Activated CD4-positive, alpha-beta T cell treated with anti-CD3 and anti-CD28 coated beads for 36 hours (primary cell): ENCODE measurements around the gene ARHGDIG. TPM values are rescaled to one million over a fixed set of nuclear protein-coding genes. Genes with fewer than 3 reads are reported as not detected.
A peak's percentile ranks its signal among the peaks of the same experiment; 100 is the strongest.

Experiments
- ATAC-seq: fragments of 200-7000 bp; cut with Tn5 transposase; one replicate; pipeline ENCODE4 v1.10.0; 2021; ENCODE audit warnings: mild to moderate bottlenecking, moderate library complexity
- CTCF ChIA-PET: fragments of 350-600 bp; sonication (Branson Sonifier 250); formaldehyde crosslinking; loops from one replicate; lab custom pipeline; 2021; ENCODE audit warnings: antibody characterized with exemption; lab: Charles Lee
- POLR2A ChIA-PET: fragments of 350-600 bp; sonication (Branson Sonifier 250); formaldehyde crosslinking; loops from one replicate; lab custom pipeline; 2021; ENCODE audit warnings: antibody characterized with exemption, inconsistent platforms; lab: Charles Lee
- DNase-seq: peaks from one replicate; pipeline ENCODE4 v3.0.0-alpha.2; 2020
- H3K27ac Mint-ChIP-seq: one replicate; pipeline ENCODE4 v1.8.0; 2021; ENCODE audit warnings: mixed read lengths
- H3K27me3 Mint-ChIP-seq: one replicate; pipeline ENCODE4 v1.8.0; 2021; ENCODE audit warnings: mixed read lengths
- H3K36me3 Mint-ChIP-seq: one replicate; pipeline ENCODE4 v1.8.0; 2021; ENCODE audit warnings: low read depth, mixed read lengths
- H3K4me1 Mint-ChIP-seq: one replicate; pipeline ENCODE4 v1.8.0; 2021; ENCODE audit warnings: mixed read lengths
- H3K4me3 Mint-ChIP-seq: one replicate; pipeline ENCODE4 v1.8.0; 2021; ENCODE audit warnings: mild to moderate bottlenecking, moderate library complexity, mixed read lengths
- H3K9me3 Mint-ChIP-seq: one replicate; pipeline ENCODE4 v1.8.0; 2021; ENCODE audit warnings: low read depth, mixed read lengths
- intact Hi-C, 2 experiments: fragments of 100-400 bp; cut with DNase I in 1 of 2; cut with micrococcal nuclease in 1 of 2; formaldehyde crosslinking; loops; one replicate each; pipeline versions ENCODE4 v1.14.2 to v1.15.1; 2022 to 2024; cut with DNase I, micrococcal nuclease
- total RNA-seq, 2 experiments: library from RNA; stranded (reverse); gene quantifications; one replicate each; pipeline ENCODE4 v1.2.3, GENCODE V29; 2021

The ARHGDIG gene
- total RNA-seq, result not detected

- CTCF ChIA-PET, result no interaction called here
- no peak within 1 kb of the TSS for H3K27ac Mint-ChIP-seq
- POLR2A ChIA-PET, result no interaction called here
- DNase-seq (no peak), ATAC-seq (no peak)
- peaks cover 3% of the 10 kb centered on the region for H3K4me1 Mint-ChIP-seq
- no peak within 1 kb of the TSS for H3K4me3 Mint-ChIP-seq
- peaks cover 24% of the 10 kb centered on the region for H3K27me3 Mint-ChIP-seq
- H3K9me3 Mint-ChIP-seq, result no peaks in the 10 kb centered on the region
- intact Hi-C loops, result no loop called here
- no peaks in the 10 kb centered on the region for H3K36me3 Mint-ChIP-seq
Measured at GRCh38 chr16:280552-280951, at the start of gene ARHGDIG. ARHGDIG (plus strand) TSS chr16:280591; CDS start chr16:280681, 90 bp downstream.

GRCh38 chr16:230949-231348 is 49.4 kb upstream of the ARHGDIG start:
- POLR2A ChIA-PET, result no interaction called here
- H3K4me1 Mint-ChIP-seq, result peaks cover 34% of the 10 kb centered on the region
- no peaks in the 10 kb centered on the region for H3K9me3 Mint-ChIP-seq
- H3K36me3 Mint-ChIP-seq, result peaks cover 20% of the 10 kb centered on the region
- ATAC-seq, result no peak
- intact Hi-C loops, result no loop called here
- DNase-seq, result no peak
- CTCF ChIA-PET, result no interaction called here
- H3K27me3 Mint-ChIP-seq, result no peaks in the 10 kb centered on the region
- H3K27ac Mint-ChIP-seq, result no peak overlapping the region
- H3K4me3 Mint-ChIP-seq, result no peak overlapping the region

- H3K4me1 Mint-ChIP-seq, result peaks cover 17% of the 10 kb centered on the region
- intact Hi-C loops, result loop anchor here (1.0 to 2.0 kb wide), 12 partner anchors 96 to 1376 kb away; partner anchors contain the start of genes AXIN1 (in 2 of the 2), CAPN15 (in 1 of the 2), DECR2 (in 1 of the 2) and METTL26 (in 1 of the 2)
- no peaks in the 10 kb centered on the region for H3K27me3 Mint-ChIP-seq
- POLR2A ChIA-PET, result interaction anchor here (0.6 to 1.4 kb wide), 11 partner anchors 10 to 267 kb away, joined by 3 to 13 read pairs (median 3); partner anchors contain the start of genes POLR3K and SNRNP25
- DNase-seq (peak; percentile 98), ATAC-seq (peak; percentile 91)
- peak within 1 kb of the TSS; percentile 90 for H3K4me3 Mint-ChIP-seq
- no peaks in the 10 kb centered on the region for H3K9me3 Mint-ChIP-seq
- H3K27ac Mint-ChIP-seq, result peak within 1 kb of the TSS; percentile 96
- peaks cover 4% of the 10 kb centered on the region for H3K36me3 Mint-ChIP-seq
- CTCF ChIA-PET, result interaction anchor here (0.6 to 1.8 kb wide), 15 partner anchors 8 to 1242 kb away, joined by 3 to 16 read pairs (median 4); partner anchors contain the start of gene RAB11FIP3
Measured at GRCh38 chr16:234468-235305, 45.7 kb upstream of the ARHGDIG start, which contains the start of gene FAM234A. FAM234A (plus strand) TSS chr16:234821; CDS start chr16:254414, 19,593 bp downstream.

- H3K4me1 Mint-ChIP-seq, result peaks cover 33% of the 10 kb centered on the region
- ChIA-PET CTCF (interaction anchor here (1.2 to 1.3 kb wide), 2 partner anchors 12 to 16 kb away, joined by 3 to 5 read pairs; no protein-coding TSS in a partner anchor), POLR2A (interaction anchor here (0.6 kb wide), 2 partner anchors 12 to 1378 kb away, joined by 3 to 4 read pairs; no protein-coding TSS in a partner anchor)
- ATAC-seq, result no peak
- H3K36me3 Mint-ChIP-seq, result peaks cover 6% of the 10 kb centered on the region
- intact Hi-C loops, result no loop called here
- H3K27ac Mint-ChIP-seq, result no peak overlapping the region
- no peaks in the 10 kb centered on the region for H3K9me3 Mint-ChIP-seq
- H3K27me3 Mint-ChIP-seq, result no peaks in the 10 kb centered on the region
- no peak for DNase-seq
- H3K4me3 Mint-ChIP-seq, result no peak overlapping the region
Measured at GRCh38 chr16:239948-240277, 40.5 kb upstream of the ARHGDIG start.

GRCh38 chr16:240559-240958 is 39.8 kb upstream of the ARHGDIG start:
- Mint-ChIP-seq H3K27ac (no peak overlapping the region), H3K9me3 (no peaks in the 10 kb centered on the region), H3K27me3 (no peaks in the 10 kb centered on the region), H3K4me3 (no peak overlapping the region), H3K4me1 (peaks cover 27% of the 10 kb centered on the region), H3K36me3 (peaks cover 6% of the 10 kb centered on the region)
- intact Hi-C loops, result no loop called here
- ATAC-seq (no peak), DNase-seq (no peak)
- ChIA-PET POLR2A (interaction anchor here (0.6 kb wide), 2 partner anchors 13 to 1377 kb away, joined by 3 to 4 read pairs; no protein-coding TSS in a partner anchor), CTCF (interaction anchor here (0.7 to 1.3 kb wide), 3 partner anchors 10 to 16 kb away, joined by 3 to 5 read pairs (median 3); no protein-coding TSS in a partner anchor)

GRCh38 chr16:242281-242680 is 38.1 kb upstream of the ARHGDIG start:
- no peaks in the 10 kb centered on the region for H3K9me3 Mint-ChIP-seq
- ATAC-seq, result no peak
- intact Hi-C loops, result no loop called here
- H3K4me3 Mint-ChIP-seq, result no peak overlapping the region
- H3K27me3 Mint-ChIP-seq, result no peaks in the 10 kb centered on the region
- no peak for DNase-seq
- ChIA-PET CTCF (no interaction called here), POLR2A (no interaction called here)
- H3K27ac Mint-ChIP-seq, result no peak overlapping the region
- peaks cover 23% of the 10 kb centered on the region for H3K4me1 Mint-ChIP-seq
- peaks cover 3% of the 10 kb centered on the region for H3K36me3 Mint-ChIP-seq

GRCh38 chr16:243348-243747 is 37.0 kb upstream of the ARHGDIG start:
- Mint-ChIP-seq H3K27ac (no peak overlapping the region), H3K4me3 (no peak overlapping the region), H3K9me3 (no peaks in the 10 kb centered on the region), H3K4me1 (peaks cover 19% of the 10 kb centered on the region), H3K36me3 (peaks cover 1% of the 10 kb centered on the region), H3K27me3 (no peaks in the 10 kb centered on the region)
- ATAC-seq (no peak), DNase-seq (no peak)
- intact Hi-C loops, result no loop called here
- ChIA-PET CTCF (interaction anchor here (0.9 to 1.7 kb wide), 2 partner anchors 8 to 136 kb away, joined by 4 to 7 read pairs; no protein-coding TSS in a partner anchor), POLR2A (no interaction called here)

GRCh38 chr16:245105-245504 is 35.3 kb upstream of the ARHGDIG start:
- H3K4me1 Mint-ChIP-seq, result peaks cover 14% of the 10 kb centered on the region
- CTCF ChIA-PET, result interaction anchor here (0.5 to 1.5 kb wide), 2 partner anchors 9 to 159 kb away, joined by 3 to 4 read pairs; no protein-coding TSS in a partner anchor
- H3K4me3 Mint-ChIP-seq, result no peak overlapping the region
- ATAC-seq (no peak), DNase-seq (no peak)
- H3K27me3 Mint-ChIP-seq, result no peaks in the 10 kb centered on the region
- H3K27ac Mint-ChIP-seq, result no peak overlapping the region
- peaks cover 1% of the 10 kb centered on the region for H3K36me3 Mint-ChIP-seq
- intact Hi-C loops, result no loop called here
- POLR2A ChIA-PET, result no interaction called here
- no peaks in the 10 kb centered on the region for H3K9me3 Mint-ChIP-seq

- no peak for ATAC-seq
- no peaks in the 10 kb centered on the region for H3K27me3 Mint-ChIP-seq
- no peaks in the 10 kb centered on the region for H3K9me3 Mint-ChIP-seq
- no peak overlapping the region for H3K27ac Mint-ChIP-seq
- H3K4me1 Mint-ChIP-seq, result peaks cover 7% of the 10 kb centered on the region
- POLR2A ChIA-PET, result no interaction called here
- peaks cover 1% of the 10 kb centered on the region for H3K36me3 Mint-ChIP-seq
- no peak for DNase-seq
- intact Hi-C loops, result no loop called here
- CTCF ChIA-PET, result no interaction called here
- no peak overlapping the region for H3K4me3 Mint-ChIP-seq
Measured at GRCh38 chr16:247027-247426, 33.4 kb upstream of the ARHGDIG start.

GRCh38 chr16:249431-249830 is 31.0 kb upstream of the ARHGDIG start:
- POLR2A ChIA-PET, result no interaction called here
- CTCF ChIA-PET, result no interaction called here
- DNase-seq, result no peak
- Mint-ChIP-seq H3K27me3 (no peaks in the 10 kb centered on the region), H3K4me1 (peaks cover 26% of the 10 kb centered on the region), H3K9me3 (no peaks in the 10 kb centered on the region), H3K4me3 (no peak overlapping the region), H3K27ac (no peak overlapping the region), H3K36me3 (peaks cover 2% of the 10 kb centered on the region)
- ATAC-seq, result no peak
- intact Hi-C loops, result no loop called here
